Neural cell (in vitro differentiated cells): ENCODE measurements around the gene LEMD2.

Experiments
- CTCF ChIP-seq: fragments of 450-650 bp; IDR thresholded peaks from 2 replicates; pipeline ENCODE4 v1.5.1; 2014; ENCODE audit warnings: antibody characterized with exemption, mild to moderate bottlenecking, moderate library complexity; ENCODE audit not compliant: poor library complexity, severe bottlenecking
- REST ChIP-seq: IDR thresholded peaks from 2 replicates; pipeline ENCODE4 v1.6.1; 2012; ENCODE audit warnings: borderline replicate concordance
- SMC3 ChIP-seq: fragments of 450-650 bp; conservative IDR thresholded peaks from 2 replicates; pipeline ENCODE4 v1.6.1; 2014; ENCODE audit warnings: antibody characterized with exemption, mild to moderate bottlenecking, moderate library complexity; ENCODE audit not compliant: poor library complexity

- TF ChIP-seq CTCF (no peak), REST (no peak), SMC3 (no peak)
These were observed 56.5 kb downstream of the LEMD2 start for GRCh38 chr6:33732385-33732784.
